Measurements from ENCODE around the gene PTPRM. TPM values are rescaled to one million over a fixed set of nuclear protein-coding genes. Genes with fewer than 3 reads are reported as not detected.

PTPRM gene
- polyA plus RNA-seq, 1 of the 3 experiments (the other 2 are of a cell fraction) = 16.0 TPM

GRCh38 chr18:8257851-8258434, 690.8 kb downstream of the PTPRM start:
- Histone ChIP-seq H2AFZ (ENCODE audit: low read depth) (no peak overlapping the region), H3K9me2 (no peaks in the 10 kb centered on the region), H3K4me3 (ENCODE audit: low read depth in 2 of 2, low read length in 1 of 2) (no peak overlapping the region), H3K27ac (ENCODE audit: low read depth in 2 of 2, low read length in 1 of 2) (peak overlapping the region in 1 of 2 experiments; percentile 87; a peak in 2 of 4 replicates), H3K27me3 (ENCODE audit: insufficient read depth) (no peaks in the 10 kb centered on the region), H4K20me1 (ENCODE audit: insufficient read depth) (no peaks in the 10 kb centered on the region), H3K9ac (no peak overlapping the region), H3F3A (replicated peaks; ENCODE audit: insufficient read depth) (no peaks in the 10 kb centered on the region), H3K79me2 (ENCODE audit: insufficient read depth) (no peaks in the 10 kb centered on the region), H3K9me3 (no peaks in the 10 kb centered on the region), H3K4me1 (ENCODE audit: control insufficient read depth in 1 of 2, insufficient read depth in 2 of 2, low read depth in 1 of 2, low read length in 1 of 2) (peaks cover 0 to 77% of the 10 kb centered on the region in 2 experiments; a peak in 2 of 4 replicates), H3K36me3 (replicated peaks in 1 of 2; ENCODE audit: control insufficient read depth in 1 of 2, insufficient read depth in 2 of 2, low read length in 1 of 2) (no peaks in the 10 kb centered on the region), H3K4me2 (no peak overlapping the region)
- WGBS (ENCODE audit: low lambda C conversion rate) = 91% methylated on average over 4 of the region's 5 CpGs
- TF ChIP-seq ZBTB33 (IDR thresholded peaks at IDR 0.05; ENCODE audit: borderline replicate concordance, low read depth) (no peak), IRF3 (IDR thresholded peaks at IDR 0.05; ENCODE audit: low read depth, low read length) (no peak)
- ChIA-PET CTCF (interaction anchor here (1.0 to 1.2 kb wide), 2 partner anchors 115 to 988 kb away, joined by 3 read pairs; no protein-coding TSS in a partner anchor), POLR2A (no interaction called here)
- DNase-seq = no peak

- POLR2A ChIA-PET = no interaction called here
- no peaks in the 10 kb centered on the region for H3K36me3 ChIP-seq (replicated peaks in 1 of 2; ENCODE audit: control insufficient read depth in 1 of 2, insufficient read depth in 2 of 2, low read length in 1 of 2)
- no peak overlapping the region for H3K9ac ChIP-seq
- no peaks in the 10 kb centered on the region for H3F3A ChIP-seq (replicated peaks; ENCODE audit: insufficient read depth)
- H3K4me2 ChIP-seq = no peak overlapping the region
- no peaks in the 10 kb centered on the region for H3K79me2 ChIP-seq (ENCODE audit: insufficient read depth)
- TF ChIP-seq MEF2A (IDR thresholded peaks at IDR 0.05; ENCODE audit: borderline replicate concordance, low read depth) = no peak
- TF ChIP-seq TAF1 (IDR thresholded peaks at IDR 0.05; ENCODE audit: borderline replicate concordance, low read depth, low read length) = no peak
- TF ChIP-seq FOXM1 (IDR thresholded peaks at IDR 0.05; ENCODE audit: low read depth) = no peak
- TF ChIP-seq SMC3 (IDR thresholded peaks at IDR 0.05; ENCODE audit: low read depth, low read length) = no peak
- TF ChIP-seq RAD21 (IDR thresholded peaks at IDR 0.05; ENCODE audit: low read length) = no peak
- no peak for TF ChIP-seq EP300 (IDR thresholded peaks at IDR 0.05; ENCODE audit: borderline replicate concordance in 1 of 2, low read depth in 1 of 2, low read length in 1 of 2)
- TF ChIP-seq ELF1 (IDR thresholded peaks at IDR 0.05) = no peak
- TF ChIP-seq MXI1 (IDR thresholded peaks at IDR 0.05; ENCODE audit: low read depth, low read length) = no peak
- DNase-seq = no peak
- no peaks in the 10 kb centered on the region for H3K9me2 ChIP-seq
- peaks cover 0 to 71% of the 10 kb centered on the region in 2 experiments; a peak in 2 of 4 replicates for H3K4me1 ChIP-seq (ENCODE audit: control insufficient read depth in 1 of 2, insufficient read depth in 2 of 2, low read depth in 1 of 2, low read length in 1 of 2)
- no peaks in the 10 kb centered on the region for H3K27me3 ChIP-seq (ENCODE audit: insufficient read depth)
- no peaks in the 10 kb centered on the region for H3K9me3 ChIP-seq
- no peak overlapping the region for H3K4me3 ChIP-seq (ENCODE audit: low read depth in 2 of 2, low read length in 1 of 2)
- peak overlapping the region in 1 of 2 experiments; percentile 91; a peak in 2 of 4 replicates for H3K27ac ChIP-seq (ENCODE audit: low read depth in 2 of 2, low read length in 1 of 2)
- H4K20me1 ChIP-seq (ENCODE audit: insufficient read depth) = no peaks in the 10 kb centered on the region
- WGBS (ENCODE audit: low lambda C conversion rate) = no CpG with 5 or more reads among the region's 1 CpG
- H2AFZ ChIP-seq (ENCODE audit: low read depth) = no peak overlapping the region
- CTCF ChIA-PET = interaction anchor here (1.0 to 1.6 kb wide), 4 partner anchors 92 to 988 kb away, joined by 3 to 7 read pairs (median 4); no protein-coding TSS in a partner anchor
These were observed 693.2 kb downstream of the PTPRM start for GRCh38 chr18:8260319-8260718.
